ENCODE results near the gene PRUNE2. TPM values are rescaled to one million over a fixed set of nuclear protein-coding genes. Genes with fewer than 3 reads are reported as not detected.
A peak's percentile ranks its signal among the peaks of the same experiment; 100 is the strongest.

PRUNE2 gene
- total RNA-seq, 2 experiments from 2014 or later = not detected

DNA sequence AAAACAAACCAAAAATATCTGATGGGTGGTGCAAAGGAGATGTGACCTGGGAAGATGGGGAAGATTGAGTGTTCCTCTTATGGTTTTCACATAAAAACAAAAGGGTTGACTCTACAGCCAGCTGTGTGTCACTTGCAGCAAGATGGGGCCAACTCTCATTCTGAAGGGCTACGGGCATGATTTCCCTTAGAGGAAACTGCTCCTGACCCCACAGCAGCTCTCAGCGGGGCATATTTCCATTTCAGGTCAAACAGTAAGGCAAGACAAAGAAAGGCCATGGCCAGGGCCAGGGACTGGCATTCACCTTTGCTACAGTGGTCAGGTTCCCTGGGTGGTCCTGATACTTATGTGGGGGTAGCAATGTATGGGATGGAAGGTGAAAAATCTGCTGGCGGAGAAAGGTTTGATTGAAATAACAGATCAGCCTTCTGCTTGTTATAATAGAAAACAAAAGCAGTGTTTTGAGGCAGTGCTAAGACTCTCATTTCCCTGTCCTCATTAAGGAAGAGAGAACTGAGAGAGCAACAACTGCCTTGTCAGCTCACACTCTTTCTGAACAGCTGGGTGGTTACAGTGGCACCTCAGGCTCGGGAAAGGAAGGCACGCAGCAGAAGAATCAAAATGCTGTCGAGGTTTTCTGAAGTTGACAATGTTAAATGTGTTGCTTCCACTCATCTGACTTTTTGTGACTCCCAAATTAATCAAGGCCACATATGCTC lies 262.4 kb downstream of the PRUNE2 start:
- intact Hi-C loops (cut with DNase I, micrococcal nuclease) = no loop called here
- CTCF ChIA-PET = no interaction called here
- no peak for ATAC-seq (ENCODE audit: poor library complexity)

GRCh38 chr9:76642701-76643209 lies 263.2 kb downstream of the PRUNE2 start:
- no peaks in the 10 kb centered on the region for H3K27me3 ChIP-seq (ENCODE audit: control insufficient read depth in 1 of 2, insufficient read depth in 2 of 2, low read length in 2 of 2)

More for the DNA sequence above, 262.4 kb downstream of the PRUNE2 start:
- H3K36me3 Mint-ChIP-seq (ENCODE audit: low read depth) = no peaks in the 10 kb centered on the region
- no peaks in the 10 kb centered on the region for H3K27me3 Mint-ChIP-seq
- no peaks in the 10 kb centered on the region for H3K4me1 Mint-ChIP-seq (ENCODE audit: low read depth)
- peak in 1 of 14 experiments; percentile 14 for DNase-seq
- Histone ChIP-seq H3K4me3 (ENCODE audit: low read length) (no peak overlapping the region), H3K4me1 (ENCODE audit: insufficient read depth, low read length) (no peaks in the 10 kb centered on the region), H3K9me3 (ENCODE audit: control insufficient read depth in 1 of 2, insufficient read depth in 1 of 2, low read length in 2 of 2) (no peaks in the 10 kb centered on the region), H3K27me3 (ENCODE audit: control insufficient read depth in 1 of 2, insufficient read depth in 2 of 2, low read length in 2 of 2) (no peaks in the 10 kb centered on the region), H3K36me3 (ENCODE audit: insufficient read depth, low read length) (no peaks in the 10 kb centered on the region), H3K27ac (ENCODE audit: low read depth in 1 of 2, low read length in 2 of 2) (no peak overlapping the region)
- no peaks in the 10 kb centered on the region for H3K9me3 Mint-ChIP-seq
- TF ChIP-seq CTCF (IDR thresholded peaks at IDR 0.05) = no peak
- no peak overlapping the region for H3K4me3 Mint-ChIP-seq
- H3K27ac Mint-ChIP-seq = no peak overlapping the region
- POLR2A ChIA-PET = interaction anchor here (1.2 kb wide), 1 partner anchor 274 kb away, joined by 4 read pairs; no protein-coding TSS in a partner anchor

GRCh38 chr9:76642074-76642473 lies 263.8 kb downstream of the PRUNE2 start:
- no peaks in the 10 kb centered on the region for H3K36me3 Mint-ChIP-seq (ENCODE audit: low read depth)
- intact Hi-C loops (cut with DNase I, micrococcal nuclease) = no loop called here
- ATAC-seq (ENCODE audit: poor library complexity) = no peak

More at GRCh38 chr9:76642701-76643209, 263.2 kb downstream of the PRUNE2 start:
- Mint-ChIP-seq H3K9me3 (no peaks in the 10 kb centered on the region), H3K27me3 (no peaks in the 10 kb centered on the region), H3K4me3 (no peak overlapping the region), H3K36me3 (ENCODE audit: low read depth) (no peaks in the 10 kb centered on the region), H3K27ac (no peak overlapping the region), H3K4me1 (ENCODE audit: low read depth) (peaks cover 5% of the 10 kb centered on the region)
- POLR2A ChIA-PET = interaction anchor here (1.2 kb wide), 1 partner anchor 273 kb away, joined by 4 read pairs; no protein-coding TSS in a partner anchor
- H3K4me3 ChIP-seq (ENCODE audit: low read length) = no peak overlapping the region
- no peaks in the 10 kb centered on the region for H3K36me3 ChIP-seq (ENCODE audit: insufficient read depth, low read length)
- no peak overlapping the region for H3K27ac ChIP-seq (ENCODE audit: low read depth in 1 of 2, low read length in 2 of 2)
- no peaks in the 10 kb centered on the region for H3K9me3 ChIP-seq (ENCODE audit: control insufficient read depth in 1 of 2, insufficient read depth in 1 of 2, low read length in 2 of 2)
- H3K4me1 ChIP-seq (ENCODE audit: insufficient read depth, low read length) = no peaks in the 10 kb centered on the region
- CTCF ChIA-PET = no interaction called here
- DNase-seq (no peak), ATAC-seq (ENCODE audit: poor library complexity) (no peak)
- intact Hi-C loops (cut with DNase I, micrococcal nuclease) = no loop called here
- no peak for TF ChIP-seq CTCF (IDR thresholded peaks at IDR 0.05)

More at GRCh38 chr9:76642074-76642473, 263.8 kb downstream of the PRUNE2 start:
- H3K27ac ChIP-seq (ENCODE audit: low read depth in 1 of 2, low read length in 2 of 2) = no peak overlapping the region
- ChIA-PET CTCF (no interaction called here), POLR2A (no interaction called here)
- Mint-ChIP-seq H3K27ac (no peak overlapping the region), H3K27me3 (no peaks in the 10 kb centered on the region), H3K9me3 (no peaks in the 10 kb centered on the region), H3K4me3 (no peak overlapping the region), H3K4me1 (ENCODE audit: low read depth) (peaks cover 12% of the 10 kb centered on the region)
- H3K27me3 ChIP-seq (ENCODE audit: control insufficient read depth in 1 of 2, insufficient read depth in 2 of 2, low read length in 2 of 2) = no peaks in the 10 kb centered on the region
- TF ChIP-seq CTCF (IDR thresholded peaks at IDR 0.05) = no peak
- no peak for DNase-seq
- no peaks in the 10 kb centered on the region for H3K36me3 ChIP-seq (ENCODE audit: insufficient read depth, low read length)
- H3K4me1 ChIP-seq (ENCODE audit: insufficient read depth, low read length) = peaks cover 3% of the 10 kb centered on the region
- no peak overlapping the region for H3K4me3 ChIP-seq (ENCODE audit: low read length)
- H3K9me3 ChIP-seq (ENCODE audit: control insufficient read depth in 1 of 2, insufficient read depth in 1 of 2, low read length in 2 of 2) = no peaks in the 10 kb centered on the region
